SK-N-MC (cell line): ENCODE results near the gene BNIP3.
"Not testable (repeated sequence)": the region's sequence is repeated elsewhere in the genome, so short reads cannot be mapped to it uniquely, and the experiment has no call there.

Source experiments
- EZH2 ChIP-seq: fragments of 200-600 bp; sonication (generic); IDR thresholded peaks from one replicate; pipeline ENCODE4 v1.6.1; 2017; ENCODE audit warnings: antibody characterized with exemption
- FOXP2 ChIP-seq: optimal IDR thresholded peaks from 2 replicates; pipeline ENCODE3; 2011; ENCODE audit warnings: mild to moderate bottlenecking, moderate library complexity; ENCODE audit not compliant: insufficient read depth; ENCODE audit errors: extremely low read length, control extremely low read depth
- POLR2AphosphoS5 ChIP-seq: IDR thresholded peaks from 2 replicates; pipeline ENCODE4 v1.6.1; 2012; ENCODE audit warnings: mild to moderate bottlenecking, low read depth, low read length, borderline replicate concordance

- not testable (repeated sequence) for TF ChIP-seq EZH2, FOXP2, POLR2AphosphoS5
These were observed 31.8 kb downstream of the BNIP3 start for GRCh38 chr10:131949908-131950307.
